OCI-LY1 (cell line): ENCODE data around the gene ESF1.

Experiments
- H2AFZ ChIP-seq: fragments of 200-600 bp; sonication (generic), shearing (Covaris generic); 2 replicates; pipeline ENCODE4 v1.6.0; 2014; ENCODE audit warnings: antibody characterized with exemption, mild to moderate bottlenecking, low read length
- H3F3A ChIP-seq: fragments of 200-600 bp; sonication (generic), shearing (Covaris generic); 2 replicates; pipeline ENCODE4 v1.6.0; 2014; ENCODE audit warnings: mild to moderate bottlenecking, antibody characterized with exemption, low read length, moderate library complexity; ENCODE audit not compliant: insufficient read depth
- H3K27ac ChIP-seq: fragments of 200-600 bp; sonication (generic); 2 replicates; pipeline ENCODE4 v1.5.1; 2014; ENCODE audit warnings: low read length, mixed run types, mild to moderate bottlenecking, low read depth; ENCODE audit not compliant: poor library complexity, severe bottlenecking
- H3K27me3 ChIP-seq: fragments of 200-600 bp; sonication (generic); 2 replicates; pipeline ENCODE4 v1.6.0; 2014; ENCODE audit warnings: antibody characterized with exemption, mild to moderate bottlenecking, low read length, moderate library complexity; ENCODE audit not compliant: insufficient read depth
- H3K36me3 ChIP-seq: fragments of 200-600 bp; sonication (generic); 2 replicates; pipeline ENCODE4 v1.6.1; 2014; ENCODE audit warnings: mild to moderate bottlenecking, antibody characterized with exemption, low read length, moderate library complexity, mixed read lengths; ENCODE audit not compliant: insufficient read depth
- H3K4me1 ChIP-seq: fragments of 200-600 bp; sonication (generic); 2 replicates; pipeline ENCODE4 v1.5.1; 2014; ENCODE audit warnings: mild to moderate bottlenecking, low read length, moderate library complexity; ENCODE audit not compliant: insufficient read depth, severe bottlenecking
- H3K4me2 ChIP-seq: fragments of 200-600 bp; sonication (generic), shearing (Covaris generic); 2 replicates; pipeline ENCODE4 v1.6.1; 2014; ENCODE audit warnings: low read length
- H3K4me3 ChIP-seq: fragments of 200-600 bp; sonication (generic); 2 replicates; pipeline ENCODE4 v1.5.1; 2014; ENCODE audit warnings: low read length, low read depth, mild to moderate bottlenecking, mixed read lengths; ENCODE audit not compliant: poor library complexity, severe bottlenecking
- H3K79me2 ChIP-seq: fragments of 200-600 bp; shearing (Covaris generic); 2 replicates; pipeline ENCODE4 v1.6.1; 2016; ENCODE audit warnings: mixed run types, low read length, mixed read lengths; ENCODE audit not compliant: insufficient read depth
- H3K9ac ChIP-seq: fragments of 200-600 bp; sonication (generic), shearing (Covaris generic); 2 replicates; pipeline ENCODE4 v1.6.1; 2014; ENCODE audit warnings: mild to moderate bottlenecking, low read length, mixed read lengths
- H3K9me2 ChIP-seq: fragments of 200-600 bp; sonication (generic), shearing (Covaris generic); 2 replicates; pipeline ENCODE4 v1.6.1; 2014; ENCODE audit warnings: low read depth, mild to moderate bottlenecking, low read length, mixed read lengths
- H3K9me3 ChIP-seq: fragments of 200-600 bp; shearing (Covaris generic); 2 replicates; pipeline ENCODE4 v1.6.1; 2014; ENCODE audit warnings: low read length, mixed read lengths
- H4K20me1 ChIP-seq: fragments of 200-600 bp; sonication (generic), shearing (Covaris generic); 2 replicates; pipeline ENCODE4 v1.6.0; 2016; ENCODE audit warnings: mild to moderate bottlenecking, low read length; ENCODE audit not compliant: insufficient read depth
- CTCF ChIP-seq: fragments of 200-600 bp; sonication (generic), shearing (Covaris generic); IDR thresholded peaks from 2 replicates; pipeline ENCODE4 v1.5.1; 2017; ENCODE audit warnings: mild to moderate bottlenecking, antibody characterized with exemption, low read length, moderate library complexity, mixed read lengths
- EZH2 ChIP-seq: fragments of 200-600 bp; sonication (generic), shearing (Covaris generic); IDR thresholded peaks from 2 replicates; pipeline ENCODE4 v1.8.0; 2017; ENCODE audit warnings: borderline replicate concordance, mixed run types, mild to moderate bottlenecking, antibody characterized with exemption, low read length, moderate library complexity, mixed read lengths

Gene ESF1

DNA sequence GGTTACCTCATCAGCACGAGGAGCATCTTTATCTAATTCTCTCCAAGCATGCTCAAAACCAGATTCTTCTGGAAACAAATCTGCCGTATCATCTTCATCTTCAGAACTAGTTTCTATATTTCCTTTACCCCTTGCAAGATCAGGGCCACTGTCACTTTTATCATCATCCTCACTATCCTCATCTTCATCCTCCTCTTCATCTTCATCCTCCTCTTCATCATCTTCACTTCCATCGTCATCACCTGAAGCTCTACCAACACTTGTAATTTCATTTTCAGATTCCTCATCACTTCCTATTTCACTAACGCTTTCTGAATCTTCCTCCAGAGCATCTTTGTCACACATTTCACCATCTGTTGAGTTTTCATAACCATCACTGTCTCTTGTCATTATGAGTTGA, 8.9 kb downstream of the ESF1 start:
- Histone ChIP-seq H3K4me3 (no peak overlapping the region), H3K36me3 (peaks cover 86% of the 10 kb centered on the region), H3K27me3 (no peaks in the 10 kb centered on the region), H3K9me2 (no peaks in the 10 kb centered on the region), H3K9ac (no peak overlapping the region), H3K27ac (no peak overlapping the region), H3K4me1 (peaks cover 8% of the 10 kb centered on the region), H2AFZ (no peak overlapping the region), H4K20me1 (no peaks in the 10 kb centered on the region), H3K9me3 (no peaks in the 10 kb centered on the region), H3F3A (0 out of 2 replicates have a peak, but pooled peaks cover 9% of the 10 kb centered on the region), H3K79me2 (no peaks in the 10 kb centered on the region; the same call in 1 of the 2 replicates), H3K4me2 (no peak overlapping the region)
- TF ChIP-seq CTCF, result no peak

DNA sequence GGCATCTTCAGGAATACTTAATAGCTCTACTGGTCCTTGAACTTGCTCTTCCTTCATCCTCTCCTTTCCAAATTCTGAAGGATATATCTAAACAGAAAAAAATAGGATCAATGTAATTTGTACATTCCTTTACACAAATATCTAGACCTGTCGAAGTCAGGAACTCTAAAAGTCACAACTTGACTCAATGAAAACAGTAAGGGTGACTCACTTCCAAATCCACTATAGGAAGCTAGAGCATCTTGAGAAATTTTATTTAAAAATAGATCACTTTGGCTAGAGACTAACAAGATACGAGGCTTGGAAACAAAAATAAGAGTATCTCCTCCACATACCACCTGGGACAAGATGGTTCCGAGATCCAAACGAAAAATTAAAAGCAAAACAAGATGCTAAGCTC, 12.2 kb downstream of the ESF1 start:
- Histone ChIP-seq H3K27ac (no peak overlapping the region), H3K9ac (no peak overlapping the region), H2AFZ (no peak overlapping the region), H3K4me1 (no peaks in the 10 kb centered on the region), H3K36me3 (peaks cover 94% of the 10 kb centered on the region), H3F3A (0 out of 2 replicates have a peak, but pooled peaks cover 9% of the 10 kb centered on the region), H3K79me2 (no peaks in the 10 kb centered on the region), H3K9me3 (0 out of 2 replicates have a peak, but pooled peaks cover 2% of the 10 kb centered on the region), H3K9me2 (no peaks in the 10 kb centered on the region), H3K4me3 (no peak overlapping the region), H3K27me3 (no peaks in the 10 kb centered on the region), H3K4me2 (no peak overlapping the region), H4K20me1 (no peaks in the 10 kb centered on the region)
- TF ChIP-seq CTCF (no peak), EZH2 (no peak)

DNA sequence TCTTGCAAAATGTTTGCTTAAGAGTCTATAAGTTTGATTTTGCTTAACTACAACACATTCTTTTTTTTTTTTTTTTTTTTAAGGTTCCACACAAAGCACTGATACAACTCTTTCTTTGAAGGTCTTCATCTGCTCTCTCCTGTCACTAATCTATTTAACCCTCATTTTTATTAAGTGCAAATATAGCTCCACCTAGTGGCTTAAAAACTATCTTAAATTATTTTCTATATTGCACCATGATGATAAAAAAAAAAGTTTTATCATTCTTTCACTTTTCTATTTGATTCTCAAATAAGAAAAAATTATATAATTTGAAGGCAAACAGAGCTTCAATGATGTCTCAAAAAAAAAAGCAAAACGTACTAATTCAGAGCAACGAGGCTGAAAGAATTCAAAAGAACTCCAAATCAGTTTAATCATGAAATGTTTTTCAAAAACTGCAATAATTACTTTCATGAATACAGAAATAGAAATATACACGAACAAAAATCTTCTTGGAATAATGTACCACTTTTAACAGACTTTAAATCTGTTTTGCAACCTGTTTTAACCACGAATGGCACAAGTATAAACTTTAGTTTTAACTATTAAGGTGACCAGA, 12.8 kb downstream of the ESF1 start:
- TF ChIP-seq CTCF (peak; percentile 40; the same call in 1 of the 2 replicates), EZH2 (no peak)
- Histone ChIP-seq H3K79me2 (no peaks in the 10 kb centered on the region), H3F3A (0 out of 2 replicates have a peak, but pooled peaks cover 9% of the 10 kb centered on the region), H4K20me1 (no peaks in the 10 kb centered on the region), H3K9ac (no peak overlapping the region), H3K4me2 (no peak overlapping the region), H2AFZ (no peak overlapping the region), H3K36me3 (peaks cover 94% of the 10 kb centered on the region), H3K27me3 (no peaks in the 10 kb centered on the region), H3K9me3 (0 out of 2 replicates have a peak, but pooled peaks cover 3% of the 10 kb centered on the region), H3K9me2 (no peaks in the 10 kb centered on the region), H3K4me3 (no peak overlapping the region), H3K27ac (no peak overlapping the region), H3K4me1 (no peaks in the 10 kb centered on the region)
